Umbilical cord (tissue), 2 donors: ENCODE results near the gene INPP1. TPM values are rescaled to one million over a fixed set of nuclear protein-coding genes. Genes with fewer than 3 reads are reported as not detected.
A peak's percentile ranks its signal among the peaks of the same experiment; 100 is the strongest.
"Not testable (repeated sequence)": the region's sequence is repeated elsewhere in the genome, so short reads cannot be mapped to it uniquely, and the experiment has no call there.

Experiments
- DNase-seq: peaks from one replicate; pipeline ENCODE4 v3.0.0-alpha.2; 2015; ENCODE audit warnings: low spot score
- total RNA-seq: library from RNA; depleted of rRNA; stranded (reverse); fragments of >200 nt; gene quantifications from one replicate; pipeline ENCODE4 v1.2.3, GENCODE V29; 2014; ENCODE audit warnings: low replicate concordance; ENCODE audit not compliant: insufficient read depth

The INPP1 gene, protein sequence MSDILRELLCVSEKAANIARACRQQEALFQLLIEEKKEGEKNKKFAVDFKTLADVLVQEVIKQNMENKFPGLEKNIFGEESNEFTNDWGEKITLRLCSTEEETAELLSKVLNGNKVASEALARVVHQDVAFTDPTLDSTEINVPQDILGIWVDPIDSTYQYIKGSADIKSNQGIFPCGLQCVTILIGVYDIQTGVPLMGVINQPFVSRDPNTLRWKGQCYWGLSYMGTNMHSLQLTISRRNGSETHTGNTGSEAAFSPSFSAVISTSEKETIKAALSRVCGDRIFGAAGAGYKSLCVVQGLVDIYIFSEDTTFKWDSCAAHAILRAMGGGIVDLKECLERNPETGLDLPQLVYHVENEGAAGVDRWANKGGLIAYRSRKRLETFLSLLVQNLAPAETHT
- 2.4 TPM for total RNA-seq

DNA sequence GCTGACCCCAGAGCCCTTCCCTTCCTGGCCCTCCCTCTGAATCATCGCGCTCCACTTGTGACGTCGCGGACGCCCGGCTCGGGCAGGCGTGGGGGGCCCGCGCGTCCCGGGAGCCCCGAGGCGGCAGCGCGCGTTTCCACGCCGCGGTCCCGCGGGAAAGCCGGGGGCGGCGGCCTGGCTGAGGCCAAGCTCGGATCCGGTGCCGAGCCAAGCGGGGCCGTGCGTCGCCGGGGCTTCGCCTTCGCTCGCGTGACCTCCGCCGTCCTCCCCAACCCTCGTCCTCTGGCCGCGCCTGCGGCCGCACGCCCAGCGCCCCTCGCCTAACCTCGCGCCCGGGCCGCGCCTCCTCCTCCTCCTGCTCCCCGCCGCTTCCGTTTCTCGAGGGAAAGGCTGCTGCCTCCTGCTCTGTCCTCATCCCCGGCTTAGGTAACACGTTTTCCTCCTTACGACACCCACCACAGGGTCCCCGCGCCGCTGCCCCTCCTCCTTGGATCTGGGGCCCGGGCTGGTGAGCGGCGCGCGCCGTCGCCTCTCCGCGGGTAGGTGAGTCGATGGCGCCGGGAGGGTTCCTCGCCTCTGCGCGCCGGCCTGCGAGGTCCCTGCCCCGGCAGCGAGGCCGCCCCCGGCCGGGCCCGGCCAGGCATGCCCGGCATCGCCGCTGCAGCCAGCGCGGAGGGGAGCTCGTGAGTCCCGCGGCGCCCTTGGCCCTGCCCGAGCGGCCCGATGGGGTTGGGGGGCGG, at the start of gene INPP1:
TSS of gene INPP1 (plus strand) at position 54 of the 740 bp plus-strand sequence. CDS start 16,514 bp downstream, outside the sequence.
- peak; percentile 71 for DNase-seq

DNA sequence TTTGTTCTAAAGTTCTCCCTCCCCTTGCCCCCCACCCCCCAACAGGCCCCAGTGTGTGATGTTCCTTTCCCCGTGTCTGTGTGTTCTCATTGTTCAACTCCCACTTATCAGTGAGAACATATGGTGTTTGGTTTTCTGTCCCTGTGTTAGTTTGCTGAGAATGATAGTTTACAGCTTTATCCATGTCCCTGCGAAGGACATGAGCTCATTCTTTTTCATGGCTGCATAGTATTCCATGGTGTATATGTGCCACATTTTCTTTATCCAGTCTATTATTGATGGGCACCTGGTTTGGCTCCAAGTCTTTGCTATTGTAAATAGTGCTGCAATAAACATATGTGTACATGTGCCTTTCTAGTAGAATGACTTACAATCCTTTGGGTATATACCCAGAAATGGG, 45.5 kb upstream of the INPP1 start:
- DNase-seq: not testable (repeated sequence)

DNA sequence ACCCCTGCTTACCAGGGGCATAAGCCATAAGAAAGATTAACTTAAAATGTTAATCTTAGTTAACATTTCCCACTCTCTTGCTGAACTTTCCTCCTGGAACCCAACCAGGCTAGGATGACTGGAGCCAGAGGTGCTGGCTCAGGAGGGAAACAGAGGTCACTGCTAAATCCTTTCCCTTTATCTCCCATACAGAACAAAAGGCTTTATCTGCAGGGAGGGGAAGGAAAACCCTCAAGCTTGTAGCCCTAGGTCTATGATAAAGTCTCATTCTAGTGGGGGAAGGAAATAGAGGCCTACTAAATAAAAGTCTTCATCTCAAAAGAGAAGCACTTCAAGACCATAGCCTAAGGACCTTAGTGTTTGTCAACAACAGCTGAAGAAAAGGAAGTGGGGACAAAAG, 42.4 kb upstream of the INPP1 start:
- DNase-seq: no peak

DNA sequence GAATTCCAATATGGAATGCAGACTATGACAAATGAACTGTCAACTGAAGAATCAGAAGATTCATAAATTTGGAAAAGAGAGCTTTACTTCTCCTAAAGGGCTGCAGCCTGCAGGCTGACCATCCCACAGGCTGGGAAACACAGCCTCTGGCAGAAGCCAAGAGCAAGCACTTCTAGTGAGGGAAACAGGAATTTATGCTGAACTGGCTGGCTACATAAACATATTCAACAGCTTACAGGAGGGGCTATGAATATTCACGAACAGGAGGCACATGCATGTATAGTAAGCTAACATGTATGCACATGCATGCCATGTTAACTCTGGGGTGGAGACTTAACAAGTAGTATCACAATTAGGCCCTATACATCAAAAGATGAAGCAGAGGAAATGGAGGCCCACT, 41.3 kb upstream of the INPP1 start:
- DNase-seq: no peak

DNA sequence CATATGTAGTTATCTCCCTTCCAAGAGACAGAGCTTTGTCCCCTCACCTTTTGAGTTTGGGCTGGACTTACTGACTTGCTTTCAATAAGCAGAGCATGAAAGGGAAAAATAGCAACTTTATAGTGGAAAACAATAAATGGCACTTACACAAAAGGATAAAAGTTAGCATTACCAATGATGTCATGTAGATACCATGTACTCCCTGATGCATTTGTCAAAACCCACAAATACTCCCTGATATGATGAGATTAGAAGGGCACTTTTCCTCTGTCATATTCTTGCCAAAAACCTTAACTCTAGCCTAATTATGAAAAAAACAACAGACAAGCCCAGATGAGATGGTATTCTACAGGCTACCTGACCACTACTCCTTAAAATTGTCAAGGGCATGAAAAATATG, 39.7 kb upstream of the INPP1 start:
- no peak for DNase-seq

DNA sequence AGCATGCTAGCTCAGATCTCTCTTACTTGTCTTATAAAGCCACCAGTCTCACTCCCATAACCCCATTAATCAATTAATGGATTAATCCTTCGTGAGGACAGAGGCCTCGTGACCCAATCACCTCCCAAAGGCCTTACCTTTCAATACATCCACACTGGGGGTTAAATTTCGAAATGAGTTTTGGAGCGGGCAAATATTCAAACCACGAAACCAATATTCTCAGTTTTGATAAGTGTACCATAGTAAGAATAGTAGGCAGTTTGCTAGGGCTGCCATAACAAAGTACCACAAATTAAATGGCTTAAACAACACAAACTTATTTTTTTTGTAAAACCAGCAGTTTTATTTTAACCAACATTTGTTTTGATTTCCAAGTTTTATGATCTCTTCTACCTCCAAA, 39.0 kb upstream of the INPP1 start:
- DNase-seq: no peak

DNA sequence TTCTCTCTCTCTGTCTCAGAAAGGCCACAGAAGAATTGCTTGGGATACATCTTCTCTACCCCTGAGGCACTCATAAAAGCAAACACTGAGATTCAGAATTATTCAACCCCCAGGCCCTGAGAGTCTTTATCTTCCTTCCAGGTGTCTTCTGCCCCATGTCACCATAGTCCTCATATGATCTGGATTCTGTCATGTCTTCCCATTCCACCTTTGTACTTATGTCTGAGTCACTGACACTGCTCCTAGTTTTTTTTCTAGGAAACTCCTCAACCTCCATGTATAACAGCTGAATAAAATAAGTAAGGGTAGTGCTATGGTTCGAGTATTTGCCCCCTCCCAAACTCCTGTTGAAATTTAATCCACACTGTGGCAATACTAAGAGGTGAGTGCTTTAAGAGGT, 35.4 kb upstream of the INPP1 start:
- no peak for DNase-seq

DNA sequence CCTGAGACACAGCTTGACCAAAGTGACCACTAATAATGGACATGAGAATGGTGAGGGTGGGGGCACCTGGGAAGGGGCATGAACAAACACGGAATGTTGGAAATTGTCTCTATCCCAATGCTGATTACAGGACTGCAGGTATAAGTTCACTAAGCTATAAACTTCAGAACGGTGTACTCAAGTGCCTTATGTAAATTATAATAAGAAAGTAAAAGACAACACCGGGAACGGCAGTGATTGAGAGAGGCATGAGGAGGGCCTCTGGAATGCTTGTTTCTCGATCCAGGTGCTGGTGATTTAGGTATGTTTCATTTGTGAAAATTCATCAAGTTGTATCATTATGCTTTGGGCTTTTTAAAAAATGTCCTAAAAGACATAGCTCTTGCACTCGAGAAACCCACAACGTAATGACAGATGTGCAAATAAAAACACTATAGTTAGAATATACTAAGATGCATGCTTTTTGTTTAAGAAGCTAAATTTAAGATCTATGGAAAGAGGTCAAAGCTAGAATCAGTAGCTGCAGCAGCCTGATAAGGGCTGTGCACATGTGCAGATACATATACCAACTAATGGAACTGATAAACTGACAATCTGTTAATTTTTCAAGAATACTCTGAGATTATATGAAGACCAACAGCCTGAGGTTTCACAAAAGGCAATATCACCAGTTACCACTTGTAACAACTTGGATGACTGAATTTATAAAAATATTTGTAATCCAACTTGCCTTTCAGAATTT, 31.3 kb upstream of the INPP1 start:
- DNase-seq: no peak

DNA sequence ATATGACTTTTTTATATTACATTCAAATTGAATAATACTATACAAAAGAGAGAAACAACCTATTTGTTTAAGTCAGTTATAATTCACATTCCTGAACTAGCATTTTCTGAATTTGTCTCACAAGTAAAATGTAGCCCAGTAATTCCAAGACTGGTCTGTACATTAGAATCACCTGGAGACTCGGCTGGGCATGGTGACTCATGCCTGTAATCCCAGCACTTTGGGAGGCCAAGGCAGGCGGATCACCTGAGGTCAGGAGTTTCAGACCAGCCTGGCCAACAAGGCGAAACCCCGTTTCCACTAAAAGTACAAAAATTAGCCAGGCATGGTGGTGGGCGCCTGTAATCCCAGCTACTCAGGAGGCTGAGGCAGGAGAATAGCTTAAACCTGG, 30.8 kb upstream of the INPP1 start:
- DNase-seq: not testable (repeated sequence)

DNA sequence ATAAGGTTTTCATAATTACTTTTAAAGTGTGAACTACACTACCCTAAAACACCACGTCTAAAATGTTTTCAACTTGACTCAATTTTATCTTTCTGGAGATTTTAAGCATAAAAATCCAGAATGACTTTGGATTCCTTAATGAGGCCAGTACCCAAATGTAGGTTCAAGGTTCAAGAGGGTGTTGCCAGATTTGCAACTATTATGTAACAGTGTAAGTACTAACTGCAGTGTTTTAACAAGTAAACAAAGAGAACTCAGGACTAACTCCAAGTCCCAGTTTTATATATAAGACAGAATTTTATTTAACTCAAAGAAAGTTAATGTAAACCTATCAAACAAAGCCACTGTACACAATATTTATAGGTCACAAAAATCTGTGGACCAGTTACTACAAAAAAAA, 29.5 kb upstream of the INPP1 start:
- no peak for DNase-seq

DNA sequence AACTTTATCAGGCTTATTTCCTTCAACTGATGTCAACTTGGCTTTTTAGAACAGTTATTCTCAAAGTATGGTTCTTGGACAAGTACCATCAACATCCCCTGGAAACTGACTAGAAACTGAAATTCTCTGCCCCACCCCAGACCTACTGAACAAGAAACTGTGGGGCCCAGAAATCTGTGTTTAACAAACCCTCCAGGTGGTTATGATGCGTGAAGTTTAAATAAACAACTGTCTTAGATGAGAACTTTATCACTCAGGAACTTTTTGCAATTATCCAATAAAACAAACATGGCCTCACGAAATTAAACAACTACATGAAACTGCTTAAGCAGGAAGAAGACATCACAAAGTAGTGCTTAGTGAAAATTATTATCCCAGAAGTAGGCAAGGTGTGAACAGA, 28.1 kb upstream of the INPP1 start:
- no peak for DNase-seq

DNA sequence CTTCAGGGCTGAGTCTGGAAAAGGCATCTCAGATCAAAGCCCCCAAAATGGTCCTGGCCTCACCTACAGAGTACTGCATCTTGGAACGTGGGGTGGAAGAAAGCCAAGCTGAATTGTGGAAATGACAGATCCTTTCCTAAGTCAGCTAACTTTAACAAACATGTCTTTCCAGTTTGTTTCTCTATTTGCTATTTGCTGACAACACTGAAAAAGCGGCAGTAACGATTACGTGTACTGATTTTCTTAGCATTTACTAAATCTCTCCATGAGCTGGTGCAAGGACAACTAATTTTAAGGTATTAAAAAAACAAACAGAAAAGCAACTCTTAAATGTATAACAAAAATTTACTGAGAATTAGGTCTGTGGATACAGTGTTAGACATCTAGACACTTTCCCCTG, 24.9 kb upstream of the INPP1 start:
- peak; percentile 11 for DNase-seq

DNA sequence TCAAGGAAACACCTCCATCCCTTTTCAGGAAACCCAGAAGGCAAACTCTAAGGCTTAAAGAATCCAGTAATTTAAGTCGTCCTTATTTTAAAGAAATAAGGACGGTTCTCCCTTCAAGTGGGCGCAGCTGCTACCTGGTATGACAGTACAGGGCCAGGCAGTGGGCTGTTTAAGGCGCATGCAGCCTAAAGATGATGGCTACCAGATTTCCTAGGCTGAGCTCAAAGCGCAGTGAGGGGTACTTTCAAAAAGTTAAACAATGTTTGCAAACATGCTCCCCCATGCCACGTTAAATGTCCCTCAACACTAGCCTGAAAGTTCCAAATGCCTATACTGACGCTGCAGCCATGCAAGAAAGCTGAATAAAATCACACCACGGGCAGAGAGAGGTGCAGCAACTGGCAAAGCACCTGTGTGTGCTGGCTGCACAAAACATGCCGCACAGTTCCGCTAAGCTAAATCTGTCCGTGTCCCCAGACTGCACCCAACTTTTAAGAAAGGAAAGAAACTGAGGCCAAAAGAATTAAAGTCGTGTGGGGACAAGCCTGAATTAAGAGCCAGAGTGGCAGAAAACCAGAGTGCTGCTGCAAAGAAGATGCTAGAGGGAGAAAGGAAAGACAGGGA, 24.3 kb upstream of the INPP1 start:
- no peak for DNase-seq

DNA sequence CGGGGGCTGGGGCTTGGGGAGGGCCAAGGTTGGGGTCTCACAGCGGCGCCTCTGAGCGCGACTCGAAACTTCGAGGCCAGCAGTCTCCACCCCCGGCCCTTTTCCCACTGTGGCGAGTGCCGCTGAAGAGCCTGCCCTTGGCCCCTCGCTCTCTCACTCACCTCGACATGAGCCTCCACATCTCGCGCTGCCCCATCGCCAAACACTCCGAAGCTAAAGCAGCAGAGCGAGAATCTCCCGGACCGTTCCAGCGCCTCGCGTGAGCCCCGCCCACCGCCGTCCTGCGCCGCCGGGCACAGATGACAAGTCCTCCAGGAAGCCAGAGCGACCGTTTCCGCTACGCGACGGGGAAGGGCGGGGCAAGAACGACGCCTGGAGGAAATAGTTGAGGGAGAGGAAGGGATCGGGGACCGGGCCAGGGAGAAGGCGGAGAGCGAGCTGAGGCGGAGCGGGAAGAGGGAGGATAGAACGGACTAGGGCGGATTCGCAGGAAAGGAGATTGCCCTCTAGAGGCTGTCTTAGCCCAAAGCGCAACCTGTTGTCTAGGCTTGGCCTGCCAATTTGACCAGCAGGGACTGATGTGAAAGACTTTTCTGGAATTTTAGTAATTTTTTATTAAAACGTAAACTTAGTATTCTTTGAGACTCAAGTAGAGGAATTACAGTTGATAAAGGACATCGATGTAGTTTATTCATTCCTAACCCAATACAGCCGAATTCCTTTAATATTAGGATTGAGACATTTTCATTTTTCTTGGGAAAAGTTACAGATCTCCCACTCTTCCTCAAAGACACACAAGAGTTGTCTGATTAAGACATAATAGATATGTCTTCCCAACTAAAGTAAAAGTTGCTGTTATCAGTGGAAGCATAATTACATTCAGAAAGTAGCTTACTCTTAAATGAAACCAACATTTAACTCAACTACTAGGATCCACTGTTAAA, 23.6 kb upstream of the INPP1 start, which contains the start of gene HIBCH:
TSS of gene HIBCH (minus strand) at position 272 of the 944 bp plus-strand sequence. CDS start at position 196, 76 bp downstream.
- DNase-seq: peak; percentile 100

DNA sequence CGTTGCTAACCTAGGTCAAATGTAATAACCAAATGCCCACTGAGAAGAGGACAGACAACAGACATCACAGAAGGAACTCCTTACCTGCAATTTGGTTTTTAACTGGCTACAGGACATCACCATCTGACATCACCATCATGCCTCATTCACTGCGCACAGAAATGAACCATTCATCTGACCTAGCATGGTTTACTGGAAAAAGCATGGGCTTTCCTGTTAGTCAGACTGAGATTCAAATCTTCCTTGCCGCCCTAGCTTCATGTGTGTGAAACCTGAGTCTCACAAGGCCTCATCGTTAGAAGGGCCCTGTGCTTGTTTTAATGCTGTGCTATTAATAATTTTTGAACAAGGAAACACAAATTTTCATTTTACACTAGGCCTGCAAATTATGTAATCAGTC, 22.7 kb upstream of the INPP1 start:
- DNase-seq: no peak

DNA sequence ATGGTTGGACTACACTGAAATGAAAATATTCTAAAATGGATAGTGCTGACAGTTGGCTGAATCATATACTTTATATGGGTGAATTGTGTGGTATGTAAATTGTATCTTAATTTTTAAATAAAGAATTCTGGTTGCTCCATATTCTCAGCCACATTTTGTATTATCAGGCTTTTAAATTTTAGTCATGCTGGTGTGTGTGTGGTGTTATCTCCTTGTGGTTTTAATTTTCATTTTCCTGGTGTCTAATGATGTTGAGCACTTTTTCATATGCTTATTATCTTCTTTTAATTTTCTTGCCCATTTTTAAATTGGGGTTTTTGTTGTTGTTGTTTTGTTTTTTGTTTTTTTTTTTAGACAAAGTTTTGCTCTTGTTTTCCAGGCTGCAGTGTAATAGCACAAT, 20.0 kb upstream of the INPP1 start:
- no peak for DNase-seq

DNA sequence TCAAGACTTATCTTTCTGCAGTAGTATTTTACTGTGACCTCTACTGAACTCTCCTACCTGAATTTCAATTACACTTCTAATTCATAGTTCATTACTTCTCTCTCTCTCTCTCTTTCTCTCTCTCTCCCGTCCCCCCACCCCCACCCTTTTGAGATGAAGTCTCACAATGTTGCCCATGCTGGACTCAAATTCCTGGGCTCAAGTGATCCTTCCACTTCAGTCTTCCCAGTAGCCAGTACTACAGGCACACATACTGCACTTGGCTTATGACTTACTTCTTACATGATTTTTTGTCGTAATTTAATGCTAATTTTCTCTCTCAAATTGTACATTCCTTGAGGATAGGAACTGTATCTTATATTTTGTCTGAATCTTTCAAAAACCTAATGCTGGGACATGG, 17.8 kb upstream of the INPP1 start:
- no peak for DNase-seq

DNA sequence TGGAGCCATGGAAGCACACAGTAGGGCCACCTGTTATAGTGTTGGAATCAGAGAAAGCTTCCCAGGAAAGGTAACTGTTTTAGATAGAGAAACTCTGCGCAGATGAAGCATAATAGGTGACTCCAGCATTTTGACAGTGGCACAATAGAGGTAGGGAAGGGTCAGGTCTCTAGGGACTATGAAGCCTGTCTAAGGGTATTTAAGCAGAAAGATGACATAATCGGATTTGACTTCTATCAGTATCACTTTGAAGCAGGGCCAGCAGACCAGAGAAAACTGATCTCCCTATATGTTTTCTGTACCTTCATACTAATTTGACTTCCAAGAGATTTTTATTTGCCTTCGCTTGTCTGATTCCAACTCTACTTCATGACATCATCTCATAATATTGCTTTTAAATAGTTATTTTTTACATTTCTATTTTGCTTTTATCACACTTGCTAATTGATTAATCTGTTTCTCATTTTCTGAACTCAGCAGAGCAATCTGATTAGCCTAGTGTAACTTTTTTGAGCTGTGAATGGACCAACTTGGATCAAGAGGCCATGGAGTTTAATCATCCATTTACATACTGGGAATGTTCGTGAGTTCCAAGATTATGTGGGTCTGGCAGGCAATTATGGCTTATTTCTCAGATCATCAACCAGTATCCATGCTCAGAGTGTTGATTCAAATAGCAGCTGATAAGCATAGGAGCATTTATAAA, 15.4 kb upstream of the INPP1 start:
- no peak for DNase-seq

DNA sequence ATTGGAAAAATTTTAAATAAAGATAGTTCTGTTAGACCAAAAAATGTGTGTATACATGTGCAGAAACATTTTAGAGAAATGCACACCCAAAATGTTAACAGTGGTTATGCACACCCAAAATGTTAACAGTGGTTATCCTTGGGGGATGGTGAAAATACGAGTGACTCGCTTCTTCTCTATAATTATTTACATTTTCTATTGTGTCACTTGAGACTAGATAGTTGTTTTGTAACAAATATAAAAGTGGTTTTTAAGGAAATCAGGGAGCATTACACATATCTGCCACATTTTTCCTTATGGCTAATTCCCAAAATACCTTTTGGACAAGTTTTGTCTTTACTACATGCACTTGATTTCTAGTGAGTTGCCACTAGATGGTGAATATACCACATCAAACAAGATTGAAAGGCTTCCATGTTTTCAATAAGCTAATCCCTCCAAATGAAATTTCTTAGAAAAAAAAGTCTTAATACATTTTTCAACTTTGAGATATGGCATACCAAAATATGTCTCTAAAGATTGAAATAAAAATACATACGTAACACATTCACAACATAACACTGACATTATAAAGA, 14.7 kb upstream of the INPP1 start:
- DNase-seq: no peak

DNA sequence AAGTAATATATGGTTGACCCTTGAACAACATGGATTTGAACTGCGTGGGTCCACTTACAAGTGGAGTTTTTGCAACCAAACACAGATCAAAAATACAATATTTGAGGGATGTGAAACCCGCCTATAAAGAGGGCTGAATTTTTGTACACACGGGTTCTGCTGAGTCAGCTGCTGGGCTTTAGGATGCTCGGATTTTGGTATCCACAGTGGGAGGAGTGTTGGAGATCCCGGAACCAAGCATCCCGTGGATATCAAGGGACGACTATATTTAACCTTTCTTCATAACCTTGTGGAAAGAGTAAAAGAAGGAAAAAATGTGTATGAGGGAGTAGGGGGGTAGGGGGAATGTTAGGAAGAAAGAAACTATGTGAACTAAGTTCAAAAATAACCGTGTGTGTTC, 10.0 kb upstream of the INPP1 start:
- DNase-seq: no peak
